Testis (tissue), 2 donors: ENCODE data around the gene CDC25B.

Source experiments
- CTCF ChIP-seq, 3 experiments: fragments of 450-650 bp in 2 of 3; fragments of 200-600 bp in 1 of 3; sonication (generic) in 1 of 3; IDR thresholded peaks; one replicate each; pipeline ENCODE4 v1.5.1; 2016 to 2019; ENCODE audit warnings: antibody characterized with exemption in 3 of 3, mild to moderate bottlenecking in 2 of 3, moderate library complexity in 1 of 3
- POLR2A ChIP-seq: fragments of 450-650 bp; IDR thresholded peaks from one replicate; pipeline ENCODE4 v1.6.1; 2017; ENCODE audit warnings: antibody characterized with exemption, mild to moderate bottlenecking, moderate library complexity

GRCh38 chr20:3800878-3801260 lies 4.8 kb downstream of the CDC25B start:
- TF ChIP-seq CTCF (IDR thresholded peaks at IDR 0.05) (no peak), POLR2A (no peak)
